Prostate gland (tissue), 2 donors: ENCODE results near the gene LRIT1. TPM values are rescaled to one million over a fixed set of nuclear protein-coding genes. Genes with fewer than 3 reads are reported as not detected.
"Not testable (repeated sequence)": the region's sequence is repeated elsewhere in the genome, so short reads cannot be mapped to it uniquely, and the experiment has no call there.

Experiments
- DNase-seq: peaks from one replicate; pipeline ENCODE4 v3.0.0-alpha.2; 2019; ENCODE audit warnings: low spot score
- H3K27ac ChIP-seq, 2 donors: fragments of 200-600 bp; sonication (generic); 2 replicates each; pipeline ENCODE4 v1.5.1; 2017 to 2019
- H3K27me3 ChIP-seq: fragments of 200-600 bp; sonication (generic); replicated peaks from 2 replicates; pipeline ENCODE4 v1.5.1; 2019; ENCODE audit not compliant: insufficient read depth
- H3K36me3 ChIP-seq, 2 donors: fragments of 200-600 bp; sonication (generic); 1 replicate in 1 of 2; 2 replicates in 1 of 2; pipeline versions ENCODE4 v1.5.1 to v1.8.1; 2017 to 2019
- H3K4me1 ChIP-seq: fragments of 200-600 bp; sonication (generic); replicated peaks from 2 replicates; pipeline ENCODE4 v1.5.1; 2019
- H3K4me3 ChIP-seq, 2 donors: fragments of 200-600 bp; sonication (generic); 2 replicates each; pipeline ENCODE4 v1.5.1; 2017 to 2019
- H3K9me3 ChIP-seq: fragments of 200-600 bp; sonication (generic); 2 replicates; pipeline ENCODE4 v1.5.1; 2017
- POLR2A ChIP-seq: fragments of 450-650 bp; IDR thresholded peaks from one replicate; pipeline ENCODE4 v1.6.1; 2016; ENCODE audit warnings: antibody characterized with exemption, mild to moderate bottlenecking
- POLR2AphosphoS5 ChIP-seq: sonication (generic); formaldehyde crosslinking; IDR thresholded peaks from one replicate; pipeline ENCODE4 v1.6.1; 2017; ENCODE audit warnings: antibody characterized with exemption
- WGBS: methylation state at CpG from one replicate; pipeline ENCODE4 v1.1.5; 2018; 5-methylcytosine and 5-hydroxymethylcytosine counted together
- intact Hi-C: fragments of 100-400 bp; cut with DNase I; formaldehyde crosslinking; loops from one replicate; pipeline ENCODE4 v1.14.2; 2022
- total RNA-seq, 2 donors: library from RNA; depleted of rRNA; stranded (reverse); fragments of >200 nt; gene quantifications; one replicate each; pipeline ENCODE4 v1.1.0, GENCODE V29; 2016
- TF ChIP-seq, protein P1 (sequence below), 4 experiments: fragments of 200-600 bp in 2 of 4; fragments of 450-650 bp in 2 of 4; sonication (generic) in 2 of 4; IDR thresholded peaks; 1 replicate in 3 of 4; 2 replicates in 1 of 4; pipeline ENCODE4 v1.5.1; 2016 to 2019; ENCODE audit warnings: antibody characterized with exemption in 4 of 4, mild to moderate bottlenecking in 2 of 4, moderate library complexity in 2 of 4

The LRIT1 gene
- total RNA-seq, 2 donors from 2014 or later, result 1.1 TPM; not detected in 1

DNA sequence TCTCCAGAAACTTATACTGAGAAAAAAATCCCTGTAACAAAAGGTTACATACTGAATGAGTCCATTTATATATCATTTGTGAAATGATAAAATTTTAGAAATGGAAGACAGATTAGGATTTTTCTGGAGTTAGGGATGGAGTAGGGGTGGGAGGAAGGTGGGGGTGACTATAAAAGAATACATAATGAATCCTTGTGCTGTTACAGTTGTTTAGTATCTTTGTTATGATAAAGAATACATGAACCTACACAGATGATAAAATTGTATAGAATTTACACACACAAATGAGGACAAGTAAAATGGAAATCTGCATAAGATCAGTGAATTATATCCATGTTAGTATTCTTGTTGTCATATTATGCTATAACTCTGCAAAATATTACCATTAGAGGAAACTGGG, 45.3 kb upstream of the LRIT1 start:
- Histone ChIP-seq H3K4me1 (no peaks in the 10 kb centered on the region), H3K36me3 (no peaks in the 10 kb centered on the region), H3K4me3 (no peak overlapping the region), H3K27me3 (no peaks in the 10 kb centered on the region), H3K27ac (no peak overlapping the region), H3K9me3 (no peaks in the 10 kb centered on the region)
- no peak for DNase-seq
- no peak for TF ChIP-seq POLR2AphosphoS5
- TF ChIP-seq POLR2A, result no peak
- TF ChIP-seq, protein P1, sequence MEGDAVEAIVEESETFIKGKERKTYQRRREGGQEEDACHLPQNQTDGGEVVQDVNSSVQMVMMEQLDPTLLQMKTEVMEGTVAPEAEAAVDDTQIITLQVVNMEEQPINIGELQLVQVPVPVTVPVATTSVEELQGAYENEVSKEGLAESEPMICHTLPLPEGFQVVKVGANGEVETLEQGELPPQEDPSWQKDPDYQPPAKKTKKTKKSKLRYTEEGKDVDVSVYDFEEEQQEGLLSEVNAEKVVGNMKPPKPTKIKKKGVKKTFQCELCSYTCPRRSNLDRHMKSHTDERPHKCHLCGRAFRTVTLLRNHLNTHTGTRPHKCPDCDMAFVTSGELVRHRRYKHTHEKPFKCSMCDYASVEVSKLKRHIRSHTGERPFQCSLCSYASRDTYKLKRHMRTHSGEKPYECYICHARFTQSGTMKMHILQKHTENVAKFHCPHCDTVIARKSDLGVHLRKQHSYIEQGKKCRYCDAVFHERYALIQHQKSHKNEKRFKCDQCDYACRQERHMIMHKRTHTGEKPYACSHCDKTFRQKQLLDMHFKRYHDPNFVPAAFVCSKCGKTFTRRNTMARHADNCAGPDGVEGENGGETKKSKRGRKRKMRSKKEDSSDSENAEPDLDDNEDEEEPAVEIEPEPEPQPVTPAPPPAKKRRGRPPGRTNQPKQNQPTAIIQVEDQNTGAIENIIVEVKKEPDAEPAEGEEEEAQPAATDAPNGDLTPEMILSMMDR (IDR thresholded peaks at IDR 0.05), result no peak
- intact Hi-C loops, result no loop called here

DNA sequence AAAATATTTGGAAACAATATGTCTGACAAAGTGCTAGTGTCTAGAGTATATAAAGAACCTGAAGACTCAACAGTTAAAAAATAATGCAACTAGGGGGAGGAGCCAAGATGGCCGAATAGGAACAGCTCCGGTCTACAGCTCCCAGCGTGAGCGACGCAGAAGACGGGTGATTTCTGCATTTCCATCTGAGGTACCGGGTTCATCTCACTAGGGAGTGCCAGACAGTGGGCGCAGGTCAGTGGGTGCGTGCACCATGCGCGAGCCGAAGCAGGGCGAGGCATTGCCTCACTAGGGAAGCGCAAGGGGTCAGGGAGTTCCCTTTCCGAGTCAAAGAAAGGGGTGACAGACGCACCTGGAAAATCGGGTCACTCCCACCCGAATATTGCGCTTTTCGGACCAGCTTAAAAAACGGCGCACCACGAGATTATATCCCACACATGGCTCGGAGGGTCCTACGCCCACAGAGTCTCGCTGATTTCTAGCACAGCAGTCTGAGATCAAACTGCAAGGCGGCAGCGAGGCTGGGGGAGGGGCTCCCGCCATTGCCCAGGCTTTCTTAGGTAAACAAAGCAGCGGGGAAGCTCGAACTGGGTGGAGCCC, 38.6 kb upstream of the LRIT1 start:
- H3K4me3 ChIP-seq, H3K27me3 ChIP-seq, H3K27ac ChIP-seq, H3K36me3 ChIP-seq, DNase-seq, H3K4me1 ChIP-seq, H3K9me3 ChIP-seq, intact Hi-C loops: not testable (repeated sequence)
- WGBS, result 74% methylated on average over 31 of the region's 31 CpGs

DNA sequence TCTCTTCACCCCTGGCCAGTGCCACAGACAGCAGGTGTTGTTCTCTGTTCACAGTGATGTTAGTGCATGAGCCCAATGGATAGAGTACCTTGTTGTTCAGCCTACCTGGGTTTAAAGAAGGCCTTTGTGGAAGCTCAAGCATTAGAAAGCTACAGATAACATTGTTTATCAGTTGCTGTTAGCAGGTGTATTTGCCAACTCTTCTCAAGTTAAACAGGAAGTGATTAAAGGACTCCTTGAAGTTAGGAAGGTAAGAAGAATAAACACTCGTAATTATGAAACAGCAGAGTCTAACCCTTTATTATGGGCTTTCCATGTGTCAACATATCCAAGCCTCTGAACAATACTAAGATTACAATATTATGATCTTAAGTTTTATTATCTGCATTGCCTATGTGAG, 29.4 kb upstream of the LRIT1 start:
- Histone ChIP-seq H3K9me3 (no peaks in the 10 kb centered on the region), H3K4me1 (no peaks in the 10 kb centered on the region), H3K4me3 (no peak overlapping the region), H3K27me3 (no peaks in the 10 kb centered on the region), H3K27ac (no peak overlapping the region), H3K36me3 (no peaks in the 10 kb centered on the region)
- WGBS, result 26% methylated on average over 1 of the region's 1 CpG
- DNase-seq, result no peak
- intact Hi-C loops, result no loop called here
- TF ChIP-seq POLR2AphosphoS5 (no peak), POLR2A (no peak)
- TF ChIP-seq, protein P1 (IDR thresholded peaks at IDR 0.05), result no peak

DNA sequence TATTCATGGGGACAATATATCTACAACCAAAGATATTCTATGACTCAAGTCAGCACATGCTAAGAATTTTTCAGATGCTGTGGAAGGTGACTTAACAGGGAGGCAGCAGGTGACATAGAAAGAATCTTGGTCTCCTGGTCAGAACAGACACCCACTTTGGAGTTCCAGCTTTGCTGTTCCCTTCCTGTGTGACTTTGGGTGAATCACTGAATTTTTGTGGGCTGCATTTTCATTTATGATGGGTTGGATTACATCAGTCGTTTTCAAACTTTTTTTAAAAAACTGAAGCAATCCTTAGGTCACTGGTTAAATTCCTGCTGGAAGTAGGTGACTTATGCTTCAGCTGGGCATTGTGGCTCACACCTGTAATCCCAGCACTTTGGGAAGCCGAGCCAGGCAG, 28.4 kb upstream of the LRIT1 start:
- DNase-seq, result no peak
- no peak overlapping the region for H3K4me3 ChIP-seq
- TF ChIP-seq POLR2A (no peak), POLR2AphosphoS5 (no peak)
- TF ChIP-seq, protein P1 (IDR thresholded peaks at IDR 0.05), result no peak
- intact Hi-C loops, result loop anchor here (5.0 kb wide), 1 partner anchor 108 kb away; no protein-coding TSS in a partner anchor
- no peaks in the 10 kb centered on the region for H3K4me1 ChIP-seq
- no peaks in the 10 kb centered on the region for H3K27me3 ChIP-seq
- no peaks in the 10 kb centered on the region for H3K36me3 ChIP-seq
- 61% methylated on average over 2 of the region's 2 CpGs for WGBS
- H3K27ac ChIP-seq, result no peak overlapping the region
- no peaks in the 10 kb centered on the region for H3K9me3 ChIP-seq

DNA sequence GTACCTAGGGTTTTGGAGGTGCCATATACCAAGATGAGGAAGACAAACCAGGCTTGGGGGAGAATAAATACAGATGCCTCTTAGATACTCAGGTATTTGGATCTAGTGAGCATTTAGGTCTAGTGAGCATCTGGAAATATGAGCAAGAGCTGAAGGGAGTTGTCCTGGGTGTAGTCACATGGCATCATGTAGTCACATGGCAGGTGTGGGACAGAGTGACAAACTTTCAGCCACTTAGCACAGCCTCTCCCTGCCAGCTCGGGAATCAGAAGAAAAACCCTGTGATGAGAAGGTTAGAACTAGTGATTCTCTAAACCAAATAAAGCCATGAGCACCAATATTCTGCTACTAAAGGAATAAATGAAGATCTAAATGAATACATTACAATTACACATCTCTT, 27.8 kb upstream of the LRIT1 start:
- Histone ChIP-seq H3K4me3 (no peak overlapping the region), H3K27ac (no peak overlapping the region), H3K27me3 (no peaks in the 10 kb centered on the region), H3K4me1 (no peaks in the 10 kb centered on the region), H3K36me3 (no peaks in the 10 kb centered on the region), H3K9me3 (no peaks in the 10 kb centered on the region)
- 92% methylated on average over 1 of the region's 1 CpG for WGBS
- no peak for TF ChIP-seq POLR2AphosphoS5
- TF ChIP-seq, protein P1 (IDR thresholded peaks at IDR 0.05), result no peak
- TF ChIP-seq POLR2A, result no peak
- no peak for DNase-seq
- intact Hi-C loops, result loop anchor here (5.0 kb wide), 1 partner anchor 108 kb away; no protein-coding TSS in a partner anchor
